H1 (cell line): Measurements from ENCODE around the gene PLXDC2. TPM values are rescaled to one million over a fixed set of nuclear protein-coding genes. Genes with fewer than 3 reads are reported as not detected.

Experiments used
- CTCF ChIA-PET: fragments of 300-600 bp; sonication (Branson Sonifier 250); formaldehyde crosslinking; loops from one replicate; lab custom pipeline; 2021; ENCODE audit not compliant: partially characterized antibody; lab: Charles Lee
- POLR2A ChIA-PET: fragments of 300-600 bp; sonication (Branson Sonifier 250); formaldehyde crosslinking; loops from one replicate; lab custom pipeline; 2021; ENCODE audit warnings: inconsistent platforms; ENCODE audit not compliant: partially characterized antibody; lab: Charles Lee
- DNase-seq, 2 experiments: peaks; one replicate each; pipeline versions ENCODE4 v3.0.0 to v3.0.0-alpha.2; 2010 to 2022; ENCODE audit warnings: low spot score in 2 of 2, low read depth in 1 of 2, mixed read lengths in 1 of 2
- FAIRE-seq: peaks from 2 replicates; lab custom pipeline; 2011; peaks lifted over from hg19 to GRCh38; lab: Jason Lieb, UNC
- H2AFZ ChIP-seq: 2 replicates; pipeline ENCODE4 v1.8.1; 2012; ENCODE audit warnings: low read length, inconsistent platforms
- H2AK5ac ChIP-seq: 2 replicates; pipeline ENCODE4 v1.6.1; 2013; ENCODE audit warnings: low read depth, low read length
- H2BK120ac ChIP-seq: replicated peaks from 2 replicates; pipeline ENCODE3; 2013; ENCODE audit warnings: low read depth, low read length, inconsistent platforms
- H2BK12ac ChIP-seq: 2 replicates; pipeline ENCODE4 v1.6.1; 2013; ENCODE audit warnings: low read depth, low read length
- H2BK15ac ChIP-seq: 2 replicates; pipeline ENCODE4 v1.6.1; 2013; ENCODE audit warnings: low read length
- H2BK20ac ChIP-seq: 2 replicates; pipeline ENCODE4 v1.6.1; 2013; ENCODE audit warnings: low read length
- H2BK5ac ChIP-seq: 2 replicates; pipeline ENCODE4 v1.6.1; 2013; ENCODE audit warnings: low read depth, low read length
- H3K14ac ChIP-seq: 2 replicates; pipeline ENCODE4 v1.6.1; 2013; ENCODE audit warnings: inconsistent platforms; ENCODE audit not compliant: insufficient read length
- H3K18ac ChIP-seq: 2 replicates; pipeline ENCODE4 v1.6.1; 2013; ENCODE audit warnings: low read length; ENCODE audit errors: extremely low read depth
- H3K23ac ChIP-seq: 2 replicates; pipeline ENCODE4 v1.6.1; 2013; ENCODE audit warnings: inconsistent platforms; ENCODE audit not compliant: insufficient read length
- H3K23me2 ChIP-seq: 2 replicates; pipeline ENCODE4 v1.6.1; 2013; ENCODE audit warnings: low read depth, low read length
- H3K27ac ChIP-seq: 2 replicates; pipeline ENCODE4 v1.6.1; 2011; ENCODE audit warnings: low read depth, low read length, inconsistent platforms
- H3K27me3 ChIP-seq, 4 experiments: replicated peaks in 1 of 4; 1 replicate in 1 of 4; 2 replicates in 3 of 4; pipeline versions ENCODE4 v1.6.1 to v1.8.1; 2011 to 2013; ENCODE audit warnings: low read length in 3 of 4, mild to moderate bottlenecking in 3 of 4, inconsistent platforms in 2 of 4, mixed read lengths in 2 of 4, moderate library complexity in 1 of 4; ENCODE audit not compliant: control insufficient read depth in 3 of 4, insufficient read depth in 3 of 4; ENCODE audit errors: extremely low read depth in 1 of 4
- H3K36me3 ChIP-seq, 4 experiments: 2 replicates each; pipeline versions ENCODE4 v1.6.1 to v1.8.1; 2011 to 2013; ENCODE audit warnings: mild to moderate bottlenecking in 4 of 4, low read length in 3 of 4, moderate library complexity in 2 of 4, control low read depth in 1 of 4, inconsistent platforms in 1 of 4; ENCODE audit not compliant: insufficient read depth in 4 of 4, control insufficient read depth in 2 of 4
- H3K4ac ChIP-seq: replicated peaks from 2 replicates; pipeline ENCODE3; 2013; ENCODE audit warnings: low read length, low read depth, mixed read lengths, inconsistent platforms; ENCODE audit not compliant: insufficient read length
- H3K4me1 ChIP-seq, 4 experiments: replicated peaks in 1 of 4; 1 replicate in 1 of 4; 2 replicates in 3 of 4; pipeline versions ENCODE4 v1.6.1 to v1.8.1; 2011 to 2013; ENCODE audit warnings: low read length in 3 of 4, inconsistent platforms in 2 of 4, mixed read lengths in 1 of 4; ENCODE audit not compliant: insufficient read depth in 4 of 4, control insufficient read depth in 3 of 4
- H3K4me2 ChIP-seq, 2 experiments: 2 replicates each; pipeline versions ENCODE4 v1.6.1 to v1.8.1; 2011 to 2013; ENCODE audit warnings: low read depth in 2 of 2, low read length in 2 of 2, control low read depth in 1 of 2, inconsistent platforms in 1 of 2, mild to moderate bottlenecking in 1 of 2; ENCODE audit not compliant: insufficient read depth in 1 of 2
- H3K4me3 ChIP-seq, 4 experiments: fragments of 200-600, 300-600 bp in 1 of 4; sonication (generic), shearing (Covaris generic), sonication (Bioruptor Twin) in 1 of 4; 2 replicates each; pipeline versions ENCODE4 v1.5.1 to v1.8.1; 2011 to 2016; ENCODE audit warnings: low read length in 4 of 4, low read depth in 3 of 4, control low read depth in 2 of 4, inconsistent platforms in 2 of 4, mild to moderate bottlenecking in 2 of 4, mixed read lengths in 1 of 4, moderate library complexity in 1 of 4; ENCODE audit not compliant: insufficient read depth in 2 of 4; ENCODE audit errors: extremely low read depth in 1 of 4
- H3K56ac ChIP-seq: replicated peaks from 2 replicates; pipeline ENCODE3; 2013; ENCODE audit warnings: low read depth, mild to moderate bottlenecking, mixed read lengths, low read length, inconsistent platforms; ENCODE audit not compliant: insufficient read length
- H3K79me1 ChIP-seq: 2 replicates; pipeline ENCODE4 v1.6.1; 2013; ENCODE audit warnings: low read depth, low read length, control low read depth
- H3K79me2 ChIP-seq, 2 experiments: 2 replicates each; pipeline versions ENCODE4 v1.6.1 to v1.8.1; 2012 to 2013; ENCODE audit warnings: low read length in 2 of 2, mild to moderate bottlenecking in 2 of 2, inconsistent platforms in 1 of 2; ENCODE audit not compliant: insufficient read depth in 2 of 2, control insufficient read depth in 1 of 2
- H3K9ac ChIP-seq, 4 experiments: replicated peaks in 1 of 4; 1 replicate in 1 of 4; 2 replicates in 3 of 4; pipeline versions ENCODE4 v1.6.1 to v1.8.1; 2011 to 2013; ENCODE audit warnings: low read depth in 3 of 4, low read length in 3 of 4, control low read depth in 2 of 4, mild to moderate bottlenecking in 2 of 4, moderate library complexity in 2 of 4, inconsistent platforms in 1 of 4; ENCODE audit errors: extremely low read depth in 1 of 4
- H3K9me3 ChIP-seq, 2 experiments: 2 replicates each; pipeline versions ENCODE4 v1.6.1 to v1.8.1; 2012 to 2013; ENCODE audit warnings: mild to moderate bottlenecking in 2 of 2, moderate library complexity in 2 of 2, control low read depth in 1 of 2, inconsistent platforms in 1 of 2, low read depth in 1 of 2, low read length in 1 of 2, mixed read lengths in 1 of 2; ENCODE audit not compliant: insufficient read depth in 2 of 2
- H4K20me1 ChIP-seq, 2 experiments: replicated peaks in 1 of 2; 2 replicates each; pipeline versions ENCODE3 to v1.8.1; 2011 to 2013; ENCODE audit warnings: inconsistent platforms in 2 of 2, low read length in 2 of 2, mild to moderate bottlenecking in 1 of 2; ENCODE audit not compliant: insufficient read depth in 2 of 2, control insufficient read depth in 1 of 2
- H4K5ac ChIP-seq: 2 replicates; pipeline ENCODE4 v1.6.1; 2013; ENCODE audit warnings: low read length, low read depth, mixed read lengths, inconsistent platforms; ENCODE audit not compliant: insufficient read length
- H4K8ac ChIP-seq: 2 replicates; pipeline ENCODE4 v1.8.0; 2013; ENCODE audit warnings: mild to moderate bottlenecking, moderate library complexity, low read length, inconsistent platforms; ENCODE audit not compliant: insufficient read depth; ENCODE audit errors: extremely low read depth
- H4K91ac ChIP-seq: replicated peaks from 2 replicates; pipeline ENCODE3; 2013; ENCODE audit warnings: low read length, mixed read lengths, inconsistent platforms; ENCODE audit not compliant: insufficient read length
- CREB1 ChIP-seq: IDR thresholded peaks from 2 replicates; pipeline ENCODE4 v1.6.1; 2012; ENCODE audit warnings: inconsistent platforms
- EP300 ChIP-seq, 2 experiments: IDR thresholded peaks; 1 replicate in 1 of 2; 2 replicates in 1 of 2; pipeline ENCODE4 v1.6.1; 2011 to 2012; ENCODE audit warnings: low read depth in 2 of 2, low read length in 2 of 2, mild to moderate bottlenecking in 2 of 2, borderline replicate concordance in 1 of 2, inconsistent platforms in 1 of 2, moderate library complexity in 1 of 2
- NRF1 ChIP-seq: IDR thresholded peaks from 2 replicates; pipeline ENCODE4 v1.6.1; 2011; ENCODE audit warnings: mild to moderate bottlenecking, low read depth, low read length, improper control_type of control experiment
- SAP30 ChIP-seq: fragments of 300-600 bp; sonication (generic); IDR thresholded peaks from 2 replicates; pipeline ENCODE4 v1.7.1; 2012; ENCODE audit warnings: low read length, moderate library complexity, mild to moderate bottlenecking, inconsistent platforms; ENCODE audit not compliant: insufficient read depth, insufficient replicate concordance
- SP2 ChIP-seq: IDR thresholded peaks from 2 replicates; pipeline ENCODE4 v1.6.1; 2012; ENCODE audit warnings: mild to moderate bottlenecking, low read length, inconsistent platforms
- WGBS, 2 experiments: shearing (Covaris generic) in 1 of 2; methylation state at CpG; one replicate each; pipeline versions ENCODE4 v1.1.6 to v1.1.7; 2013 to 2015; ENCODE audit warnings: low lambda C conversion rate in 2 of 2, mixed read lengths in 2 of 2, inconsistent platforms in 1 of 2, low coverage in 1 of 2, missing lambda C conversion rate in 1 of 2; ENCODE audit not compliant: insufficient replicate concordance in 2 of 2, insufficient coverage in 1 of 2, insufficient read length in 1 of 2; ENCODE audit errors: extremely low coverage in 1 of 2, missing lambda C conversion rate in 1 of 2; 5-methylcytosine and 5-hydroxymethylcytosine counted together
- polyA plus RNA-seq, 7 experiments: library from polyadenylated mRNA; depleted of rRNA in 3 of 7; stranded (reverse) in 5 of 7; unstranded in 2 of 7; fragments of >200 nt in 5 of 7; fragments of 200-250 nt in 2 of 7; gene quantifications; 1 replicate in 5 of 7; 2 replicates in 1 of 7; 4 replicates in 1 of 7; pipeline versions ENCODE4 v1.2.1 to v1.2.3, GENCODE V29; 2011 to 2013; ENCODE audit warnings: missing spikeins in 2 of 7, mixed read lengths in 2 of 7
- total RNA-seq: library from RNA; stranded (reverse); fragmentation: NEBNext Ultra II Directional; extraction: Animal tissue kit (Norgen Biotek cat#: 25700); gene quantifications from 2 replicates; pipeline ENCODE4 v1.2.1, GENCODE V29; 2021
- TF ChIP-seq, protein P1 (sequence below): IDR thresholded peaks from 2 replicates; pipeline ENCODE4 v1.6.1; 2012; ENCODE audit warnings: low read length, inconsistent platforms

PLXDC2 gene
- total and polyA plus RNA-seq, 2 of the 8 experiments (the other 6 are each of a cell fraction or from before 2014, with no cell fraction given) = 23.0 to 40.5 TPM

DNA sequence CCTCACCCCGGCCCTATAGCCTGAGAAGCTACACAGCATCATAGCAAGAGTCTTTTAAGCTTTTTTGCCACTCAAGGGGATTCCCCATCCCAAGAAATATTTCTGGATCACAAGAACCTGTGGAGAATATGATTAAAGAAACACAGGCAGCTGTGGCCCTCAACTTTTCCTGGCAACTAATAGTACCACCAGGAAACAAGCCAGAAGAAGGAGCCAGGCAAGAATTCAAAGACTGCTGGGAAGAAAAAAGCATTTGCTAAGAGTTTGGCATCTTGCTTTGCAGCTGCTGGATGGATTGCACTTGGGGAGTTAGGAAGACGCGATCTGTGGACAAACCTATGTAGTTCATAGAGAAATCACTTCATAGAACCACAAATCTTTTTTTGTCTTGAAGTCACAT is 437.8 kb downstream of the PLXDC2 start:
- H4K91ac ChIP-seq = no peak overlapping the region
- no peak overlapping the region for H3K56ac ChIP-seq
- H2BK5ac ChIP-seq = no peak overlapping the region
- POLR2A ChIA-PET = no interaction called here
- no peaks in the 10 kb centered on the region for H4K20me1 ChIP-seq
- H4K8ac ChIP-seq = no peak overlapping the region
- H3K36me3 ChIP-seq = peaks cover 0 to 4% (median 0%) of the 10 kb centered on the region in 4 experiments; a peak in 1 of 8 replicates
- H3K4me2 ChIP-seq = no peak overlapping the region
- H2AFZ ChIP-seq = no peak overlapping the region
- CTCF ChIA-PET = no interaction called here
- no peaks in the 10 kb centered on the region for H3K9me3 ChIP-seq
- H3K4ac ChIP-seq = no peak overlapping the region
- H2BK15ac ChIP-seq = no peak overlapping the region
- no peak overlapping the region for H4K5ac ChIP-seq
- DNase-seq = no peak
- no peak overlapping the region for H3K27ac ChIP-seq
- FAIRE-seq = no peak
- H3K23me2 ChIP-seq = no peaks in the 10 kb centered on the region
- no peak overlapping the region for H3K23ac ChIP-seq
- no peak overlapping the region for H3K14ac ChIP-seq
- H3K27me3 ChIP-seq = no peaks in the 10 kb centered on the region
- no peak overlapping the region for H2BK20ac ChIP-seq
- no peak overlapping the region for H3K9ac ChIP-seq
- no peaks in the 10 kb centered on the region for H3K79me2 ChIP-seq
- WGBS, 2 experiments = 97% methylated on average over 3 of the region's 3 CpGs; no CpG with 5 or more reads in 1 of the 2 experiments
- H3K4me3 ChIP-seq = no peak overlapping the region
- H2AK5ac ChIP-seq = no peak overlapping the region
- TF ChIP-seq EP300 (IDR thresholded peaks at IDR 0.05; ENCODE audit: borderline replicate concordance in 1 of 2, low read depth in 2 of 2, low read length in 2 of 2) (no peak), SP2 (no peak), NRF1 (no peak), SAP30 (no peak), CREB1 (no peak)
- TF ChIP-seq, protein P1, sequence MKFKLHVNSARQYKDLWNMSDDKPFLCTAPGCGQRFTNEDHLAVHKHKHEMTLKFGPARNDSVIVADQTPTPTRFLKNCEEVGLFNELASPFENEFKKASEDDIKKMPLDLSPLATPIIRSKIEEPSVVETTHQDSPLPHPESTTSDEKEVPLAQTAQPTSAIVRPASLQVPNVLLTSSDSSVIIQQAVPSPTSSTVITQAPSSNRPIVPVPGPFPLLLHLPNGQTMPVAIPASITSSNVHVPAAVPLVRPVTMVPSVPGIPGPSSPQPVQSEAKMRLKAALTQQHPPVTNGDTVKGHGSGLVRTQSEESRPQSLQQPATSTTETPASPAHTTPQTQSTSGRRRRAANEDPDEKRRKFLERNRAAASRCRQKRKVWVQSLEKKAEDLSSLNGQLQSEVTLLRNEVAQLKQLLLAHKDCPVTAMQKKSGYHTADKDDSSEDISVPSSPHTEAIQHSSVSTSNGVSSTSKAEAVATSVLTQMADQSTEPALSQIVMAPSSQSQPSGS = no peak
- no peak overlapping the region for H3K18ac ChIP-seq
- H3K79me1 ChIP-seq = no peaks in the 10 kb centered on the region
- H3K4me1 ChIP-seq = peaks cover 2 to 9% (median 5%) of the 10 kb centered on the region in 4 experiments; a peak in 6 of 7 replicates
- H2BK12ac ChIP-seq = no peak overlapping the region
- H2BK120ac ChIP-seq = no peak overlapping the region
